Thyroid gland (tissue), 4 donors: ENCODE measurements around the gene AP3S2. TPM values are rescaled to one million over a fixed set of nuclear protein-coding genes. Genes with fewer than 3 reads are reported as not detected.

Source experiments
- DNase-seq, 2 donors: peaks; one replicate each; pipeline ENCODE4 v3.0.0-alpha.2; 2019
- H3K27ac ChIP-seq, 3 donors: fragments of 200-600 bp; sonication (generic); 1 replicate in 2 of 3; 2 replicates in 1 of 3; pipeline ENCODE4 v1.5.1; 2016 to 2019; ENCODE audit warnings: mild to moderate bottlenecking in 1 of 3, moderate library complexity in 1 of 3
- H3K27me3 ChIP-seq: fragments of 200-600 bp; sonication (generic); one replicate; pipeline ENCODE4 v1.5.1; 2019
- H3K36me3 ChIP-seq, 2 donors: fragments of 200-600 bp; sonication (generic); one replicate each; pipeline ENCODE4 v1.5.1; 2016 to 2019
- H3K4me1 ChIP-seq, 2 donors: fragments of 200-600 bp; sonication (generic); one replicate each; pipeline ENCODE4 v1.5.1; 2017 to 2019
- H3K4me3 ChIP-seq, 3 donors: fragments of 200-600 bp; sonication (generic); replicated peaks in 1 of 3; 1 replicate in 2 of 3; 2 replicates in 1 of 3; pipeline ENCODE4 v1.5.1; 2016; ENCODE audit warnings: mild to moderate bottlenecking in 1 of 3
- H3K9me3 ChIP-seq: fragments of 200-600 bp; sonication (generic); one replicate; pipeline ENCODE4 v1.5.1; 2017
- CTCF ChIP-seq, 6 experiments: fragments of 200-600 bp in 3 of 6; fragments of 450-650 bp in 3 of 6; sonication (generic) in 3 of 6; IDR thresholded peaks; one replicate each; pipeline ENCODE4 v1.5.1; 2016 to 2019; ENCODE audit warnings: antibody characterized with exemption in 6 of 6, mild to moderate bottlenecking in 2 of 6, inconsistent platforms in 1 of 6, moderate library complexity in 1 of 6
- POLR2A ChIP-seq, 2 donors: fragments of 450-650 bp; IDR thresholded peaks; one replicate each; pipeline ENCODE4 v1.6.1; 2017; ENCODE audit warnings: antibody characterized with exemption in 2 of 2, mild to moderate bottlenecking in 2 of 2, moderate library complexity in 1 of 2
- WGBS, 2 donors: methylation state at CpG; one replicate each; pipeline ENCODE4 v1.1.5; 2017; 5-methylcytosine and 5-hydroxymethylcytosine counted together
- intact Hi-C: fragments of 100-400 bp; cut with DNase I; formaldehyde crosslinking; loops from one replicate; pipeline ENCODE4 v1.15.1; 2023
- total RNA-seq, 4 donors: library from RNA; depleted of rRNA; stranded (reverse); fragments of >200 nt; gene quantifications; one replicate each; pipeline ENCODE4 v1.2.3, GENCODE V29; 2016

Gene AP3S2
- total RNA-seq, 4 donors from 2014 or later, result 59.6 to 98.6 (median 67.6) TPM

- intact Hi-C loops, result loop anchor here (5.0 kb wide), 1 partner anchor 169 kb away; no protein-coding TSS in a partner anchor
- no peaks in the 10 kb centered on the region for H3K9me3 ChIP-seq
- H3K36me3 ChIP-seq, result peaks cover 26 to 32% of the 10 kb centered on the region in 2 donors
- no peaks in the 10 kb centered on the region for H3K4me1 ChIP-seq
- H3K4me3 ChIP-seq, result no peak overlapping the region
- H3K27me3 ChIP-seq, result no peaks in the 10 kb centered on the region
- TF ChIP-seq CTCF (IDR thresholded peaks at IDR 0.05), result no peak
- TF ChIP-seq POLR2A (IDR thresholded peaks at IDR 0.05), result no peak
- no peak overlapping the region for H3K27ac ChIP-seq
- WGBS, 2 donors, result 84 to 100% methylated on average over 3 to 4 of the region's 11 CpGs
- DNase-seq, result no peak
These were observed 10.0 kb upstream of the AP3S2 start for GRCh38 chr15:89903858-89904130.

- DNase-seq, result no peak
- no peak for TF ChIP-seq POLR2A (IDR thresholded peaks at IDR 0.05)
- no peak for TF ChIP-seq CTCF (IDR thresholded peaks at IDR 0.05)
- Histone ChIP-seq H3K4me3 (no peak overlapping the region), H3K27ac (no peak overlapping the region), H3K4me1 (no peaks in the 10 kb centered on the region), H3K27me3 (no peaks in the 10 kb centered on the region), H3K36me3 (peaks cover 26 to 32% of the 10 kb centered on the region in 2 donors), H3K9me3 (no peaks in the 10 kb centered on the region)
- intact Hi-C loops, result loop anchor here (5.0 kb wide), 1 partner anchor 169 kb away; no protein-coding TSS in a partner anchor
- WGBS, 2 donors, result 94 to 98% methylated on average over 10 to 11 of the region's 15 CpGs
These were observed 9.4 kb upstream of the AP3S2 start for GRCh38 chr15:89903015-89903857.

GRCh38 chr15:89900849-89901248, 7.1 kb upstream of the AP3S2 start:
- Histone ChIP-seq H3K4me1 (no peaks in the 10 kb centered on the region), H3K36me3 (peaks cover 26 to 27% of the 10 kb centered on the region in 2 donors), H3K27me3 (no peaks in the 10 kb centered on the region), H3K9me3 (no peaks in the 10 kb centered on the region), H3K4me3 (no peak overlapping the region), H3K27ac (no peak overlapping the region)
- WGBS, 2 donors, result 88 to 89% methylated on average over 6 of the region's 6 CpGs
- TF ChIP-seq POLR2A (IDR thresholded peaks at IDR 0.05) (no peak), CTCF (IDR thresholded peaks at IDR 0.05) (no peak)
- no peak for DNase-seq
- intact Hi-C loops, result loop anchor here (5.0 kb wide), 1 partner anchor 171 kb away; no protein-coding TSS in a partner anchor

GRCh38 chr15:89899951-89900567, 6.3 kb upstream of the AP3S2 start:
- no peak for DNase-seq
- no peaks in the 10 kb centered on the region for H3K27me3 ChIP-seq
- no peaks in the 10 kb centered on the region for H3K4me1 ChIP-seq
- 90 to 97% methylated on average over 3 of the region's 3 CpGs for WGBS, 2 donors
- TF ChIP-seq POLR2A (IDR thresholded peaks at IDR 0.05) (no peak), CTCF (IDR thresholded peaks at IDR 0.05) (no peak)
- no peak overlapping the region for H3K27ac ChIP-seq
- H3K4me3 ChIP-seq, result no peak overlapping the region
- no peaks in the 10 kb centered on the region for H3K9me3 ChIP-seq
- intact Hi-C loops, result loop anchor here (5.0 kb wide), 1 partner anchor 172 kb away; no protein-coding TSS in a partner anchor
- H3K36me3 ChIP-seq, result peaks cover 26 to 27% of the 10 kb centered on the region in 2 donors
